NCI-H460 (cell line): ENCODE data around the gene OPHN1. TPM values are rescaled to one million over a fixed set of nuclear protein-coding genes. Genes with fewer than 3 reads are reported as not detected.
"Not testable (repeated sequence)": the region's sequence is repeated elsewhere in the genome, so short reads cannot be mapped to it uniquely, and the experiment has no call there.

Experiments used
- DNase-seq: peaks from one replicate; pipeline ENCODE4 v3.0.0-alpha.2; 2016; ENCODE audit warnings: low read depth; ENCODE audit errors: extremely low read depth
- total RNA-seq: library from RNA; depleted of rRNA; stranded (reverse); fragments of >200 nt; shearing (Covaris generic); gene quantifications from 2 replicates; pipeline ENCODE4 v1.2.3, GENCODE V29; 2014

OPHN1 gene
- total RNA-seq, 1 experiment from 2014 or later: 3.0 TPM

GRCh38 chrX:68363984-68364383 is 69.3 kb downstream of the OPHN1 start:
- no peak for DNase-seq

- no peak for DNase-seq
Measured at GRCh38 chrX:68358679-68359078, 74.6 kb downstream of the OPHN1 start.

GRCh38 chrX:68355629-68355920 is 77.7 kb downstream of the OPHN1 start:
- DNase-seq: no peak

- DNase-seq: no peak
Measured at GRCh38 chrX:68354879-68355628, 78.2 kb downstream of the OPHN1 start.

- no peak for DNase-seq
Measured at GRCh38 chrX:68345025-68345424, 88.3 kb downstream of the OPHN1 start.

GRCh38 chrX:68343551-68343950 is 89.7 kb downstream of the OPHN1 start:
- no peak for DNase-seq

GRCh38 chrX:68332201-68332731 is 101.0 kb downstream of the OPHN1 start:
- no peak for DNase-seq

- DNase-seq: not testable (repeated sequence)
Measured at GRCh38 chrX:68326841-68327240, 106.5 kb downstream of the OPHN1 start.

GRCh38 chrX:68307769-68308168 is 125.5 kb downstream of the OPHN1 start:
- no peak for DNase-seq

- DNase-seq: no peak
Measured at GRCh38 chrX:68304602-68305001, 128.7 kb downstream of the OPHN1 start.

- peak; percentile 28 for DNase-seq
Measured at GRCh38 chrX:68299898-68300297, 133.4 kb downstream of the OPHN1 start.

- DNase-seq: no peak
Measured at GRCh38 chrX:68292471-68292870, 140.8 kb downstream of the OPHN1 start.

- DNase-seq: no peak
Measured at GRCh38 chrX:68288127-68288526, 145.2 kb downstream of the OPHN1 start.

GRCh38 chrX:68287419-68287818 is 145.9 kb downstream of the OPHN1 start:
- no peak for DNase-seq

- DNase-seq: no peak
Measured at GRCh38 chrX:68286980-68287379, 146.3 kb downstream of the OPHN1 start.

- DNase-seq: no peak
Measured at GRCh38 chrX:68286076-68286475, 147.2 kb downstream of the OPHN1 start.

- no peak for DNase-seq
Measured at GRCh38 chrX:68284281-68284904, 148.9 kb downstream of the OPHN1 start.

- no peak for DNase-seq
Measured at GRCh38 chrX:68273887-68274286, 159.4 kb downstream of the OPHN1 start.

GRCh38 chrX:68264793-68265192 is 168.5 kb downstream of the OPHN1 start:
- not testable (repeated sequence) for DNase-seq

- DNase-seq: no peak
Measured at GRCh38 chrX:68261060-68261672, 172.1 kb downstream of the OPHN1 start.

GRCh38 chrX:68256990-68257389 is 176.3 kb downstream of the OPHN1 start:
- DNase-seq: no peak
